Right lobe of liver (tissue), 6 donors: ENCODE measurements around the gene ZNF473. TPM values are rescaled to one million over a fixed set of nuclear protein-coding genes. Genes with fewer than 3 reads are reported as not detected.

Source experiments
- ATAC-seq, 4 donors: fragments of 200-7000 bp; cut with Tn5 transposase; one replicate each; pipeline ENCODE4 v1.9.1; 2020; ENCODE audit warnings: mild to moderate bottlenecking in 4 of 4, moderate library complexity in 4 of 4
- DNase-seq, 3 donors: peaks; one replicate each; pipeline ENCODE4 v3.0.0-alpha.2; 2020
- H3K27ac ChIP-seq, 3 donors: fragments of 200-600 bp; one replicate each; pipeline ENCODE4 v1.8.0; 2022
- H3K27me3 ChIP-seq, 2 donors: fragments of 200-600 bp; one replicate each; pipeline ENCODE4 v1.8.0; 2022
- H3K36me3 ChIP-seq, 4 donors: fragments of 200-600 bp; sonication (generic) in 1 of 4; one replicate each; pipeline versions ENCODE4 v1.5.1 to v1.8.0; 2017 to 2022; ENCODE audit warnings: control low read depth in 1 of 4
- H3K4me1 ChIP-seq, 4 donors: fragments of 200-600 bp; sonication (generic) in 1 of 4; one replicate each; pipeline versions ENCODE4 v1.5.1 to v1.8.0; 2017 to 2022; ENCODE audit warnings: control low read depth in 1 of 4
- H3K4me3 ChIP-seq, 3 donors: fragments of 200-600 bp; one replicate each; pipeline ENCODE4 v1.8.0; 2022
- H3K9me3 ChIP-seq, 4 donors: fragments of 200-600 bp; sonication (generic) in 1 of 4; one replicate each; pipeline versions ENCODE4 v1.5.1 to v1.8.0; 2017 to 2022; ENCODE audit warnings: control low read depth in 1 of 4
- CTCF ChIP-seq, 4 donors: fragments of 200-600 bp in 3 of 4; fragments of 450-650 bp in 1 of 4; IDR thresholded peaks; one replicate each; pipeline versions ENCODE4 v1.5.1 to v1.8.0; 2016 to 2022; ENCODE audit warnings: antibody characterized with exemption in 4 of 4, mild to moderate bottlenecking in 2 of 4
- POLR2A ChIP-seq: fragments of 450-650 bp; IDR thresholded peaks from one replicate; pipeline ENCODE4 v1.6.1; 2017; ENCODE audit warnings: antibody characterized with exemption, mild to moderate bottlenecking
- WGBS: methylation state at CpG from one replicate; pipeline ENCODE4 v1.1.6; 2018; ENCODE audit warnings: low coverage, low lambda C conversion rate; ENCODE audit not compliant: insufficient coverage; ENCODE audit errors: missing lambda C conversion rate; 5-methylcytosine and 5-hydroxymethylcytosine counted together
- intact Hi-C, 2 donors: fragments of 100-400 bp; cut with DNase I; formaldehyde crosslinking; loops; one replicate each; pipeline versions ENCODE4 v1.11.2 to v1.14.1; 2022
- total RNA-seq, 6 experiments: library from RNA; depleted of rRNA in 2 of 6; stranded (reverse); fragments of >200 nt in 2 of 6; fragmentation: NEBNext Ultra II Directional in 3 of 6; extraction: Animal tissue kit (Norgen Biotek cat#: 25700) in 3 of 6; gene quantifications; one replicate each; pipeline versions ENCODE4 v1.1.0 to v1.2.4, GENCODE V29; 2016 to 2023
- donor health status: DM: no; HTN: yes; CAD: no.
- donor health status: DM: no; HTN: no; CAD: no.
- donor health status: DM: no; HTN: no; CAD: no.
- donor health status: DM: no; HTN: yes; CAD: no.
- donor health status: DM: no; HTN: yes; CAD: no.

ZNF473 gene
- total RNA-seq, 6 experiments from 2014 or later: 3.1 to 6.0 (median 3.6) TPM

- Histone ChIP-seq H3K4me1 (no peaks in the 10 kb centered on the region), H3K36me3 (peaks cover 0 to 17% (median 4%) of the 10 kb centered on the region in 4 donors), H3K27me3 (no peaks in the 10 kb centered on the region), H3K9me3 (no peaks in the 10 kb centered on the region), H3K27ac (no peak overlapping the region), H3K4me3 (no peak overlapping the region)
- intact Hi-C loops: no loop called here
- ATAC-seq (peak in 1 of 4 donors; percentile 9), DNase-seq (no peak)
- WGBS: 89% methylated on average over 14 of the region's 21 CpGs
- TF ChIP-seq CTCF (IDR thresholded peaks at IDR 0.05) (no peak), POLR2A (no peak)
Measured at GRCh38 chr19:49981603-49982593, 43.9 kb upstream of the ZNF473 start.

- 35% methylated on average over 8 of the region's 10 CpGs for WGBS
- peak in 2 of 3 donors; percentile 66 to 67 for DNase-seq
- no peaks in the 10 kb centered on the region for H3K9me3 ChIP-seq
- no peak overlapping the region for H3K27ac ChIP-seq
- no peaks in the 10 kb centered on the region for H3K4me1 ChIP-seq
- intact Hi-C loops: no loop called here
- peaks cover 0 to 25% (median 6%) of the 10 kb centered on the region in 4 donors for H3K36me3 ChIP-seq
- no peak overlapping the region for H3K4me3 ChIP-seq
- peak; percentile 70 to 80 (median 74) for ATAC-seq
- H3K27me3 ChIP-seq: no peaks in the 10 kb centered on the region
- TF ChIP-seq POLR2A (no peak), CTCF (IDR thresholded peaks at IDR 0.05) (peak; percentile 84 to 86 (median 86))
Measured at GRCh38 chr19:49983645-49984229, 42.1 kb upstream of the ZNF473 start.

- no peaks in the 10 kb centered on the region for H3K9me3 ChIP-seq
- ATAC-seq (no peak), DNase-seq (no peak)
- no peaks in the 10 kb centered on the region for H3K4me1 ChIP-seq
- no peak overlapping the region for H3K4me3 ChIP-seq
- peaks cover 0 to 32% (median 6%) of the 10 kb centered on the region in 4 donors for H3K36me3 ChIP-seq
- TF ChIP-seq CTCF (IDR thresholded peaks at IDR 0.05): no peak
- no peak for TF ChIP-seq POLR2A
- no peak overlapping the region for H3K27ac ChIP-seq
- no peaks in the 10 kb centered on the region for H3K27me3 ChIP-seq
- 75% methylated on average over 11 of the region's 11 CpGs for WGBS
- intact Hi-C loops: no loop called here
Measured at GRCh38 chr19:49984491-49984890, 41.3 kb upstream of the ZNF473 start.

- Histone ChIP-seq H3K4me1 (no peaks in the 10 kb centered on the region), H3K4me3 (no peak overlapping the region), H3K9me3 (no peaks in the 10 kb centered on the region), H3K36me3 (peaks cover 0 to 38% (median 6%) of the 10 kb centered on the region in 4 donors), H3K27ac (no peak overlapping the region), H3K27me3 (no peaks in the 10 kb centered on the region)
- intact Hi-C loops: no loop called here
- WGBS: 37% methylated on average over 3 of the region's 3 CpGs
- DNase-seq: no peak
- ATAC-seq: no peak
- TF ChIP-seq CTCF (IDR thresholded peaks at IDR 0.05) (no peak), POLR2A (no peak)
Measured at GRCh38 chr19:49985871-49986270, 39.9 kb upstream of the ZNF473 start.
